IMR-90 (cell line): Measurements from ENCODE around the gene PDZD2. TPM values are rescaled to one million over a fixed set of nuclear protein-coding genes. Genes with fewer than 3 reads are reported as not detected.

Source experiments
- ATAC-seq: fragments of 200-7000 bp; cut with Tn5 transposase; 2 replicates; pipeline ENCODE4 v1.9.1; 2020; ENCODE audit warnings: low read depth, mild to moderate bottlenecking, moderate library complexity
- BruUV-seq: library from RNA; stranded (reverse); fragments of 400-500 nt; replicated peaks from 2 replicates; lab custom pipeline; 2021; lab: Mats Ljungman, UMichigan
- CTCF ChIA-PET: fragments of 300-600 bp; formaldehyde crosslinking; extraction: SDS; loops from one replicate; lab custom pipeline; 2021; ENCODE audit warnings: antibody characterized with exemption; lab: Yijun Ruan, JAX
- POLR2A ChIA-PET: fragments of 300-600 bp; sonication (Branson Sonifier 250); formaldehyde crosslinking; loops from one replicate; lab custom pipeline; 2022; ENCODE audit warnings: antibody characterized with exemption; ENCODE audit not compliant: unreplicated experiment; lab: Charles Lee
- DNase-seq: peaks from one replicate; pipeline ENCODE4 v3.0.0; 2013
- H2AFZ ChIP-seq: replicated peaks from 2 replicates; pipeline ENCODE3; 2013; ENCODE audit warnings: low read length, mild to moderate bottlenecking; ENCODE audit not compliant: poor library complexity
- H2AK5ac ChIP-seq: 2 replicates; pipeline ENCODE4 v1.6.1; 2013; ENCODE audit warnings: low read depth, low read length, inconsistent platforms
- H2AK9ac ChIP-seq: replicated peaks from 2 replicates; pipeline ENCODE3; 2013; ENCODE audit warnings: mild to moderate bottlenecking, low read depth, low read length, moderate library complexity; ENCODE audit not compliant: poor library complexity
- H2BK120ac ChIP-seq: 2 replicates; pipeline ENCODE4 v1.6.1; 2013; ENCODE audit warnings: low read depth, low read length, inconsistent platforms
- H2BK15ac ChIP-seq: 3 replicates; pipeline ENCODE4 v1.6.1; 2013; ENCODE audit warnings: low read depth, low read length, inconsistent platforms
- H2BK20ac ChIP-seq: 2 replicates; pipeline ENCODE4 v1.6.1; 2013; ENCODE audit warnings: low read depth, mild to moderate bottlenecking, inconsistent platforms, low read length, moderate library complexity
- H2BK5ac ChIP-seq: 2 replicates; pipeline ENCODE4 v1.6.1; 2013; ENCODE audit warnings: mild to moderate bottlenecking, low read depth, low read length, inconsistent platforms; ENCODE audit not compliant: poor library complexity, severe bottlenecking
- H3K14ac ChIP-seq: replicated peaks from 2 replicates; pipeline ENCODE4 v1.6.1; 2013; ENCODE audit warnings: low read depth, low read length, inconsistent platforms
- H3K18ac ChIP-seq: 2 replicates; pipeline ENCODE4 v1.6.1; 2013; ENCODE audit warnings: low read depth, low read length, control low read depth
- H3K23ac ChIP-seq: 2 replicates; pipeline ENCODE4 v1.6.1; 2013; ENCODE audit warnings: low read depth, low read length, inconsistent platforms
- H3K27ac ChIP-seq: 2 replicates; pipeline ENCODE4 v1.5.1; 2013; ENCODE audit warnings: mild to moderate bottlenecking, control low read depth, low read length; ENCODE audit not compliant: insufficient read depth
- H3K27me3 ChIP-seq: 2 replicates; pipeline ENCODE4 v1.6.1; 2013; ENCODE audit warnings: low read length; ENCODE audit not compliant: control insufficient read depth, insufficient read depth
- H3K36me3 ChIP-seq: 2 replicates; pipeline ENCODE4 v1.6.1; 2013; ENCODE audit warnings: low read length, mixed read lengths; ENCODE audit not compliant: control insufficient read depth, insufficient read depth
- H3K4ac ChIP-seq: 2 replicates; pipeline ENCODE4 v1.6.1; 2013; ENCODE audit warnings: low read depth, low read length, inconsistent platforms
- H3K4me1 ChIP-seq: 2 replicates; pipeline ENCODE4 v1.6.1; 2013; ENCODE audit warnings: low read length, mixed read lengths; ENCODE audit not compliant: control insufficient read depth, insufficient read depth
- H3K4me2 ChIP-seq: 2 replicates; pipeline ENCODE4 v1.6.1; 2013; ENCODE audit warnings: low read depth, mild to moderate bottlenecking, control low read depth, low read length, moderate library complexity
- H3K4me3 ChIP-seq: 2 replicates; pipeline ENCODE4 v1.5.1; 2013; ENCODE audit warnings: low read depth, mild to moderate bottlenecking, control low read depth, low read length, moderate library complexity; ENCODE audit not compliant: insufficient read depth
- H3K56ac ChIP-seq: 2 replicates; pipeline ENCODE4 v1.6.1; 2013; ENCODE audit warnings: low read length, inconsistent platforms; ENCODE audit not compliant: insufficient read depth; ENCODE audit errors: extremely low read depth
- H3K79me1 ChIP-seq, 2 experiments: 2 replicates each; pipeline ENCODE4 v1.6.1; 2013; ENCODE audit warnings: low read length in 2 of 2, inconsistent platforms in 1 of 2, low read depth in 1 of 2
- H3K9ac ChIP-seq: 2 replicates; pipeline ENCODE4 v1.6.1; 2013; ENCODE audit warnings: low read depth, low read length, control low read depth
- H3K9me1 ChIP-seq: 2 replicates; pipeline ENCODE4 v1.6.1; 2013; ENCODE audit warnings: low read length, inconsistent platforms; ENCODE audit not compliant: insufficient read depth
- H3K9me3 ChIP-seq: 2 replicates; pipeline ENCODE4 v1.6.1; 2013; ENCODE audit warnings: low read length; ENCODE audit not compliant: control insufficient read depth, insufficient read depth
- H4K20me1 ChIP-seq: 2 replicates; pipeline ENCODE4 v1.6.1; 2013; ENCODE audit warnings: low read length, inconsistent platforms; ENCODE audit not compliant: insufficient read depth
- H4K5ac ChIP-seq: 2 replicates; pipeline ENCODE4 v1.6.1; 2013; ENCODE audit warnings: mild to moderate bottlenecking, low read depth, low read length, control low read depth
- H4K8ac ChIP-seq, 2 experiments: 2 replicates each; pipeline ENCODE4 v1.6.1; 2013; ENCODE audit warnings: low read depth in 2 of 2, low read length in 2 of 2, control low read depth in 1 of 2, inconsistent platforms in 1 of 2
- H4K91ac ChIP-seq: 2 replicates; pipeline ENCODE4 v1.6.1; 2013; ENCODE audit warnings: low read depth, low read length, inconsistent platforms; ENCODE audit not compliant: insufficient read depth
- BHLHE40 ChIP-seq: fragments of 150-350 bp; IDR thresholded peaks from 2 replicates; pipeline ENCODE4 v1.6.1; 2016; ENCODE audit warnings: mild to moderate bottlenecking, low read depth, low read length
- CEBPB ChIP-seq: IDR thresholded peaks from 2 replicates; pipeline ENCODE4 v1.6.1; 2012; ENCODE audit warnings: low read depth, low read length, improper control_type of control experiment
- POLR2A ChIP-seq: IDR thresholded peaks from 2 replicates; pipeline ENCODE4 v1.6.1; 2012; ENCODE audit warnings: mild to moderate bottlenecking, low read depth, low read length
- RCOR1 ChIP-seq: IDR thresholded peaks from 2 replicates; pipeline ENCODE4 v1.6.1; 2012; ENCODE audit warnings: mild to moderate bottlenecking, low read length, improper control_type of control experiment; ENCODE audit not compliant: insufficient replicate concordance
- WGBS, 2 experiments: methylation state at CpG; one replicate each; pipeline versions ENCODE4 v1.1.5 to v1.1.7; 2013; ENCODE audit warnings: missing lambda C conversion rate in 2 of 2; ENCODE audit not compliant: insufficient read length in 1 of 2; ENCODE audit errors: extremely low coverage in 2 of 2; 5-methylcytosine and 5-hydroxymethylcytosine counted together
- dilution Hi-C: fragments of 300-500 bp; cut with HindIII; formaldehyde crosslinking; loops from one replicate; pipeline ENCODE4 v1.14.3; 2018; ENCODE audit warnings: low sequenced_read_pairs; ENCODE audit not compliant: unreplicated experiment
- in situ Hi-C: fragments of 300-500 bp; cut with MboI; formaldehyde crosslinking; loops from 3 replicates; pipeline ENCODE4 v1.14.3; 2019; ENCODE audit warnings: low sequenced_read_pairs, inconsistent platforms, mixed read lengths
- intact Hi-C: fragments of 100-400 bp; cut with micrococcal nuclease; formaldehyde crosslinking; loops from 2 replicates; pipeline ENCODE4 v1.10.0; 2022
- polyA plus RNA-seq, 3 experiments: library from polyadenylated mRNA; depleted of rRNA; stranded (reverse); fragments of >200 nt; gene quantifications; 2 replicates each; pipeline ENCODE4 v1.2.3, GENCODE V29; 2012; ENCODE audit warnings: low replicate concordance in 1 of 3
- total RNA-seq: library from RNA; depleted of rRNA; stranded (reverse); fragments of >200 nt; gene quantifications from 2 replicates; pipeline ENCODE4 v1.2.3, GENCODE V29; 2012
- TF ChIP-seq, protein P1 (sequence below): fragments of 150-350 bp; IDR thresholded peaks from 2 replicates; pipeline ENCODE4 v1.6.1; 2016; ENCODE audit warnings: low read depth, mild to moderate bottlenecking, low read length, moderate library complexity, borderline replicate concordance

PDZD2 gene
- total and polyA plus RNA-seq, 2 of the 4 experiments (the other 2 are of a cell fraction), result under 0.01 to 0.02 TPM

- DNase-seq, result peak; percentile 20
- H3K79me1 ChIP-seq, result peaks cover 36 to 60% of the 10 kb centered on the region in 2 experiments
- no CpG with 5 or more reads among the region's 7 CpGs for WGBS, 2 experiments
- no peak overlapping the region for H3K9ac ChIP-seq
- no peak overlapping the region for H4K91ac ChIP-seq
- H3K9me1 ChIP-seq, result 0 out of 2 replicates have a peak, but pooled peaks cover 3% of the 10 kb centered on the region
- H2BK20ac ChIP-seq, result no peak overlapping the region
- no peak overlapping the region for H2AFZ ChIP-seq
- peaks cover 63% of the 10 kb centered on the region for H4K20me1 ChIP-seq
- H3K36me3 ChIP-seq, result peaks cover 22% of the 10 kb centered on the region
- H4K8ac ChIP-seq, result no peak overlapping the region
- H2AK9ac ChIP-seq, result no peak overlapping the region
- no peak overlapping the region for H3K18ac ChIP-seq
- POLR2A ChIA-PET, result no interaction called here
- CTCF ChIA-PET, result no interaction called here
- peaks cover 9% of the 10 kb centered on the region for H3K4me1 ChIP-seq
- intact Hi-C loops (no loop called here), dilution Hi-C loops (no loop called here), in situ Hi-C loops (no loop called here)
- BruUV-seq, result no TSS peak
- H3K14ac ChIP-seq, result no peak overlapping the region
- no peak overlapping the region for H2BK120ac ChIP-seq
- H2BK15ac ChIP-seq, result no peak overlapping the region
- ATAC-seq, result peak; percentile 24; the same call in 1 of the 2 replicates
- H4K5ac ChIP-seq, result no peak overlapping the region
- H3K9me3 ChIP-seq, result no peaks in the 10 kb centered on the region
- no peaks in the 10 kb centered on the region for H3K27me3 ChIP-seq
- no peak overlapping the region for H2BK5ac ChIP-seq
- H3K4ac ChIP-seq, result no peak overlapping the region
- no peak overlapping the region for H3K4me3 ChIP-seq
- no peak overlapping the region for H2AK5ac ChIP-seq
- no peak overlapping the region for H3K56ac ChIP-seq
- H3K23ac ChIP-seq, result no peak overlapping the region
- no peak overlapping the region for H3K4me2 ChIP-seq
- TF ChIP-seq BHLHE40 (no peak), CEBPB (no peak), POLR2A (no peak), RCOR1 (no peak)
- TF ChIP-seq, protein P1, sequence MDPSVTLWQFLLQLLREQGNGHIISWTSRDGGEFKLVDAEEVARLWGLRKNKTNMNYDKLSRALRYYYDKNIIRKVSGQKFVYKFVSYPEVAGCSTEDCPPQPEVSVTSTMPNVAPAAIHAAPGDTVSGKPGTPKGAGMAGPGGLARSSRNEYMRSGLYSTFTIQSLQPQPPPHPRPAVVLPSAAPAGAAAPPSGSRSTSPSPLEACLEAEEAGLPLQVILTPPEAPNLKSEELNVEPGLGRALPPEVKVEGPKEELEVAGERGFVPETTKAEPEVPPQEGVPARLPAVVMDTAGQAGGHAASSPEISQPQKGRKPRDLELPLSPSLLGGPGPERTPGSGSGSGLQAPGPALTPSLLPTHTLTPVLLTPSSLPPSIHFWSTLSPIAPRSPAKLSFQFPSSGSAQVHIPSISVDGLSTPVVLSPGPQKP, result no peak
- H3K27ac ChIP-seq, result no peak overlapping the region
Measured at GRCh38 chr5:32136342-32136741, 497.4 kb downstream of the PDZD2 start.
